Progenitor cell of endocrine pancreas (in vitro differentiated cells): ENCODE results near the gene CTNNA2. TPM values are rescaled to one million over a fixed set of nuclear protein-coding genes. Genes with fewer than 3 reads are reported as not detected.

Experiments
- DNase-seq: peaks from one replicate; pipeline ENCODE4 v3.0.0; 2021; ENCODE audit warnings: low spot score; ENCODE audit not compliant: unreplicated experiment
- H3K27ac Mint-ChIP-seq: 2 replicates; pipeline ENCODE4 v1.8.0; 2021; ENCODE audit warnings: mild to moderate bottlenecking, moderate library complexity, mixed read lengths
- H3K27me3 Mint-ChIP-seq: 2 replicates; pipeline ENCODE4 v1.8.0; 2021; ENCODE audit warnings: mixed read lengths
- H3K36me3 Mint-ChIP-seq: 2 replicates; pipeline ENCODE4 v1.8.0; 2022; ENCODE audit warnings: mixed read lengths; ENCODE audit not compliant: insufficient read depth
- H3K4me1 Mint-ChIP-seq: 2 replicates; pipeline ENCODE4 v1.8.0; 2021; ENCODE audit warnings: low read depth, mixed read lengths
- H3K4me3 Mint-ChIP-seq: 2 replicates; pipeline ENCODE4 v1.8.0; 2021; ENCODE audit warnings: low read depth, mild to moderate bottlenecking, moderate library complexity, mixed read lengths
- H3K9me3 Mint-ChIP-seq: 2 replicates; pipeline ENCODE4 v1.8.0; 2021; ENCODE audit warnings: low read depth, mixed read lengths
- CTCF ChIP-seq: fragments of 200-600 bp; sonication (generic); IDR thresholded peaks from one replicate; pipeline ENCODE4 v1.5.0; 2021; ENCODE audit warnings: antibody characterized with exemption, mild to moderate bottlenecking; ENCODE audit not compliant: unreplicated experiment
- total RNA-seq: library from RNA; stranded (reverse); gene quantifications from 2 replicates; pipeline ENCODE4 v1.2.1, GENCODE V29; 2021

Gene CTNNA2
- total RNA-seq, 1 donor from 2014 or later = 10.2 TPM

DNA sequence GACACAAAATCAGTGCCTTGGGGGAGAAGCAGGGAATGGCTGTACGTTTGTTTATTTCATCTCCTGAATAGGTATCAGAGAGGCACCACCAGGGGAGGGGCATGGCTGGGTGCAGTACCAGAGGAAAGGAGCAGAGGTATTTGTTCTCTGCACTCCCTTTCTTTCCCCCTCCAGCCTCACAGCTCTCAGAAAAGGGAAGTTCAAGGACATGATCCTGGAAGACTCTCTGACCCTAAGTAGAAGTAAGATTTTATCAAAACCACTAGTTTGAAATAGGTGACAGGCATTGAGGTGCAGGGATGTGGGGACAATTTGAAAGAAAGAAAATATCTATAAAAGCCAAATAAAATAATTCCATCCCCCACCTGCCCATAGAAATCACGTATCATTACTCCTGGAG, 655.2 kb downstream of the CTNNA2 start:
- Mint-ChIP-seq H3K27me3 (no peaks in the 10 kb centered on the region), H3K4me3 (no peak overlapping the region), H3K36me3 (no peaks in the 10 kb centered on the region), H3K9me3 (no peaks in the 10 kb centered on the region), H3K4me1 (peaks cover 10% of the 10 kb centered on the region), H3K27ac (no peak overlapping the region)
- no peak for TF ChIP-seq CTCF
- no peak for DNase-seq

GRCh38 chr2:80168801-80169200, 656.0 kb downstream of the CTNNA2 start:
- Mint-ChIP-seq H3K27ac (no peak overlapping the region), H3K9me3 (no peaks in the 10 kb centered on the region), H3K4me1 (peaks cover 10% of the 10 kb centered on the region), H3K4me3 (no peak overlapping the region), H3K36me3 (no peaks in the 10 kb centered on the region), H3K27me3 (no peaks in the 10 kb centered on the region)
- DNase-seq = no peak
- TF ChIP-seq CTCF = no peak

GRCh38 chr2:80169811-80170594, 657.2 kb downstream of the CTNNA2 start:
- Mint-ChIP-seq H3K9me3 (no peaks in the 10 kb centered on the region), H3K27me3 (no peaks in the 10 kb centered on the region), H3K4me1 (peaks cover 10% of the 10 kb centered on the region), H3K27ac (no peak overlapping the region), H3K36me3 (no peaks in the 10 kb centered on the region), H3K4me3 (no peak overlapping the region)
- TF ChIP-seq CTCF = no peak
- no peak for DNase-seq

GRCh38 chr2:80185091-80185490, 672.2 kb downstream of the CTNNA2 start:
- peaks cover 7% of the 10 kb centered on the region for H3K4me1 Mint-ChIP-seq

DNA sequence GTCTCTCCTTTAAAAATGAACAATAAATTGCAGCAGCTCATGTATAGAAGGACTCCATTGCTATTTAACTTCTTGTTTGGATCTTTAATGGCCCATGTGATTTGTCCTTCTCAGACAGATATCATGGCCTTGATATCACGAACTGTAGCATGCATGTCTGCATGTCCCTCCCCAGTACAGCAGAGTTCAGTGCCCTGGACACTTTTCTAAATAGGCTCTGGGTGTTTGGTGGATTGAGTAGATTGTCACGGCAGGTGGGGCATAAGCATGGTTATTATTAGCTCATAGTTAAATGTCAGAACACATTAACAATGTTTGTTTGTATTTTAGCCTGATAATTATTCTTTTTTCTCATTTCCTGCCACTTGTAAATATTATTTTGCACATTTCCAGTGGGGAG, 673.4 kb downstream of the CTNNA2 start:
- no peak overlapping the region for H3K27ac Mint-ChIP-seq
- no peak for TF ChIP-seq CTCF
- DNase-seq = no peak
- no peak overlapping the region for H3K4me3 Mint-ChIP-seq
- no peaks in the 10 kb centered on the region for H3K27me3 Mint-ChIP-seq
- H3K9me3 Mint-ChIP-seq = peaks cover 10% of the 10 kb centered on the region
- peaks cover 14% of the 10 kb centered on the region for H3K4me1 Mint-ChIP-seq
- peaks cover 2% of the 10 kb centered on the region for H3K36me3 Mint-ChIP-seq

More at GRCh38 chr2:80185091-80185490, 672.2 kb downstream of the CTNNA2 start:
- no peak overlapping the region for H3K4me3 Mint-ChIP-seq
- peaks cover 8% of the 10 kb centered on the region for H3K36me3 Mint-ChIP-seq
- no peak for TF ChIP-seq CTCF
- H3K9me3 Mint-ChIP-seq = peaks cover 19% of the 10 kb centered on the region
- H3K27ac Mint-ChIP-seq = no peak overlapping the region
- DNase-seq = no peak
- H3K27me3 Mint-ChIP-seq = no peaks in the 10 kb centered on the region
